A673 (cell line): ENCODE results near the gene OR2T35.
"Not testable (repeated sequence)": the region's sequence is repeated elsewhere in the genome, so short reads cannot be mapped to it uniquely, and the experiment has no call there.

Source experiments
- EZH2 ChIP-seq: fragments of 200-600 bp; sonication (generic); IDR thresholded peaks from 2 replicates; pipeline ENCODE4 v1.6.1; 2017; ENCODE audit warnings: borderline replicate concordance, low read depth, mild to moderate bottlenecking, mixed read lengths, antibody characterized with exemption, low read length; ENCODE audit not compliant: poor library complexity, severe bottlenecking
- TF ChIP-seq, protein P1 (sequence below): fragments of 300-800, 200-600 bp; sonication (generic); conservative IDR thresholded peaks from 2 replicates; pipeline ENCODE4 v1.5.1; 2017; ENCODE audit warnings: low read depth, mild to moderate bottlenecking, antibody characterized with exemption, low read length, moderate library complexity, mixed read lengths

DNA sequence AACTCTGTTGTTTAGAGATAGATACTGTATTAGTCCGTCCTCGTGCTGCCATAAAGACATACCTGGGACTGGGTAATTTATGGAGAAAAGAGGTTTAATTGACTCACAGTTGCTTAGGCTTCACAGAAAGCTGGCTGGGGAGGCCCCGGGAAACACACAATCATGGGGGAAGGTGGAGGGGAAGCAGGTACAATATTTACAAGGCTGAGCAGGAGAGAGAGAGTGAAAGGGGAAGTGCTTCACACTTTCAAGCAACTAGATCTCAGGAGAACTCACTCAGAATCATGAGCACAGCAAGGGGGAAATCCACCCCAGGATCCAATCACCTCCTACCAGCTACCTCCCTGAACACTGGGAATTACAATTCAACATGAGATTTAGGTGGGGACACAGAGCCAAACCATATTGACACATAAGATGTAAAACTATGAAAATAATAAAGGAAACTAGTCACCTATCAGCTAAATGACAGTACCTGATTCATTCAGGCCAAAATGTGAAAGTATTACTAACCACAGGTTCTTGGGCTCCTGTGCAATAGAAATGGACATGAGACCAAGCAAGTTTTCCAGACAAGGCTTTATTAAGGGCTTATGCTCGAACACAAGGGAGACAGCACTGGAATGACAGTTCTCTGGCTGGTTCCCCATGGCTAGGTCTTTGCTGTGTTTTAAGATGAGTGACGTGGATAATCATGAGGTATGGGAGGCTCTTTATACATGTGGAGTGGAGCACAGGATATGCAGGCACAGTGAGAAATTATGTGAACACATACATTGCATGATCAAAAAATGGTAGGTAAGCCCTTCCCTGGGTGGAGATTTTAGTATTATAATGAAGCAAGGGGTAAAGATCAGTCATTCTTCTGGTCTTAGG lies 18.6 kb upstream of the OR2T35 start:
- TF ChIP-seq, protein P1, sequence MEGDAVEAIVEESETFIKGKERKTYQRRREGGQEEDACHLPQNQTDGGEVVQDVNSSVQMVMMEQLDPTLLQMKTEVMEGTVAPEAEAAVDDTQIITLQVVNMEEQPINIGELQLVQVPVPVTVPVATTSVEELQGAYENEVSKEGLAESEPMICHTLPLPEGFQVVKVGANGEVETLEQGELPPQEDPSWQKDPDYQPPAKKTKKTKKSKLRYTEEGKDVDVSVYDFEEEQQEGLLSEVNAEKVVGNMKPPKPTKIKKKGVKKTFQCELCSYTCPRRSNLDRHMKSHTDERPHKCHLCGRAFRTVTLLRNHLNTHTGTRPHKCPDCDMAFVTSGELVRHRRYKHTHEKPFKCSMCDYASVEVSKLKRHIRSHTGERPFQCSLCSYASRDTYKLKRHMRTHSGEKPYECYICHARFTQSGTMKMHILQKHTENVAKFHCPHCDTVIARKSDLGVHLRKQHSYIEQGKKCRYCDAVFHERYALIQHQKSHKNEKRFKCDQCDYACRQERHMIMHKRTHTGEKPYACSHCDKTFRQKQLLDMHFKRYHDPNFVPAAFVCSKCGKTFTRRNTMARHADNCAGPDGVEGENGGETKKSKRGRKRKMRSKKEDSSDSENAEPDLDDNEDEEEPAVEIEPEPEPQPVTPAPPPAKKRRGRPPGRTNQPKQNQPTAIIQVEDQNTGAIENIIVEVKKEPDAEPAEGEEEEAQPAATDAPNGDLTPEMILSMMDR, result not testable (repeated sequence)
- TF ChIP-seq EZH2, result not testable (repeated sequence)
